Stimulated activated CD8-positive, alpha-beta memory T cell treated with anti-CD3 and anti-CD28 coated beads, Interleukin-4, amount 100 ng/mL, for 48 hours (primary cell): ENCODE measurements around the gene DTNBP1.

ENCODE experiments used
- DNase-seq: peaks from one replicate; pipeline ENCODE4 v3.0.0-alpha.2; 2020

Gene DTNBP1

DNA sequence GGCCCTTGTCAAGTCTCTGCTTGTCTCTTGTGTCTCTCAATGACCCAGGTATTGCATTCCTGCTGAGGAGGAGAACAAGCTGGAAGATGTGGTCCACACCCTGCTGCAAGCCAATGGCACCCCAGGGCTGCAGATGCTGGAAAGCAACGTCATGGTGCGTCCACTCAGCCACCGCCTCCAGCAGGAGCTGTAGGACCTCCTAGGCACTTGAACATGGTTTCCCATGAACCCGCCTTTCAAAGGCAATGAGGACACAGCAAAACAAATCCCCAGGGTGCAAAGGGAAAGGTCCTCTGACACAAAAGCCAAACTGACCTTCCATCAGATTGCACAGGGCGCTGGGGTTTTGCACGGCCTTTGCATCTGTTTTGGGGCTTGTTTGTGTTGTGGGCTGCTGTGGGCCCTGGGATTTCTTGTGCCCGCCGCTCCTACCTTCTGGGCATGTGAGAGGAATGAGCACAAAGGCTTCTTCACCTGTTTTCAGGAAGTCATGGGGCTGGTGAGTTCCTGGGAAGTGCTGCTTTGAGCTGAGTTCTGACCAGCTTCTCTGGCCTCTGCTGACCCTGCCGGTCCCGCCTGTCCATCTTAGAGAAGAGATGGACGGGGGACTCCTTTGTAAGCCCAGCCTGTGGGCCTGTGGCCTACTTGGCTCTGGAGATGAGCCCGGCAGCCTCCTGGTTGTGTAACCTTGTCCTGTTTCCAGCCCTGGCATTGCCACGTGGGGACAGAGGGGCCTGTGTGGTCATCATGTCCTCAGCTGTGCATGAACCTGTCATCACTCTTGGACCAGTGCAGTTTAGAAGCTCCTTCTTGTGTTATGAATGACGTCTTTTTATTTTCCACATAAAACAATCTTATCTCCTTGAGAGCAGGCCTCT, 151.3 kb downstream of the DTNBP1 start:
- DNase-seq = no peak

DNA sequence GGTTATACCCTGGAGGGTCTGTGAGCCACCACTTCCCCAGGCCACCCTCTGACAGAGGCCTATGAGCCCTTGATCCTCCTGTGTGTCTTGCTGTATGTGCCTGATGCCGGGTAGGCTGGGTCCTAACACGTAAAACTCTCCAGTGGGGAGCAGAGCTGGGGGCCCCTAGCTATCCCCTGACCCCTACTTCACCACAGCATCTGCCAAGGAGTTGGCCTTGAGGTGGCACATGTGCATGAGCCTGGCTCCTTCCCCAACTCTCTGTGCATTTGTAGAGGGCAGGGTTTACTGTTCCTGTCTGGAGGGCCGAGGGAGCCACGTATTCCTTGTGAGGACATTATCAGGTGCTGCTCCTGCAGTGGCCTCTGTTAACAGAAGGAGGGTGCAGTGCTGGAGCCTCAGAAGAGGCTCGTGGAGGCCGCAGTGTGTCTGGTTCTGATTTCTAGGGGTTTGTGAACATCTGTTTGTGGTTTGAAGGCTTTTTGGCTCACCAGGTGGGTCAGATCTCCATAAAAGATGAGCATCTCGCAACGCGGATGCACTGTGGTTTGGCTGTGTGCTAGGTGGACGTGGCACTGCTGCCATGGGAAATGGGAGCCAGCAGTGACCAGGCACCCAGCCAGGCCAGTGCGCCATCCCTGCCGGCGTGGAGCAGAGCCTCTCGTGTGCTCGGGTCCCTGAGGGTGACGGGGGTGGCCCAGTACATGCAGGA, 152.1 kb downstream of the DTNBP1 start:
- DNase-seq = no peak

DNA sequence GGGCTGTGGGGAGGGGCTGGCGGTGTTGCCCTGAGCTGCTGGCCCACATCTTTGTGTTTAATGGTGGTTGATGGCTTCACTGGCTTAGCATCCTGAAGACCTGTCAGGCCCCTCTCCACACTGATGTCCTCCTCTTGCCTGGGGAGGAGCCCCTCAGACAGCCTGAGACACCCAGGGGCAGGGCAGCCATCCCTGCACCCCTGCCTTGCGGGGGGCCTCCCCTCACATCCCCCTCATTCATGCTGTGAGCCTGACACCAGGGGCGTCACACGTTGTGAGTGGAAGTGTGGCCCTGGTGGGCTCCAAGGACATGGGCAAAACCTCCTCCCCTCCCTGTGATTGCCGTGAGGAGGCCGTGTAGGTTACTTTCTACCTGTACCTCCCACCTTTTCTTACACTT, 152.7 kb downstream of the DTNBP1 start:
- DNase-seq = no peak

DNA sequence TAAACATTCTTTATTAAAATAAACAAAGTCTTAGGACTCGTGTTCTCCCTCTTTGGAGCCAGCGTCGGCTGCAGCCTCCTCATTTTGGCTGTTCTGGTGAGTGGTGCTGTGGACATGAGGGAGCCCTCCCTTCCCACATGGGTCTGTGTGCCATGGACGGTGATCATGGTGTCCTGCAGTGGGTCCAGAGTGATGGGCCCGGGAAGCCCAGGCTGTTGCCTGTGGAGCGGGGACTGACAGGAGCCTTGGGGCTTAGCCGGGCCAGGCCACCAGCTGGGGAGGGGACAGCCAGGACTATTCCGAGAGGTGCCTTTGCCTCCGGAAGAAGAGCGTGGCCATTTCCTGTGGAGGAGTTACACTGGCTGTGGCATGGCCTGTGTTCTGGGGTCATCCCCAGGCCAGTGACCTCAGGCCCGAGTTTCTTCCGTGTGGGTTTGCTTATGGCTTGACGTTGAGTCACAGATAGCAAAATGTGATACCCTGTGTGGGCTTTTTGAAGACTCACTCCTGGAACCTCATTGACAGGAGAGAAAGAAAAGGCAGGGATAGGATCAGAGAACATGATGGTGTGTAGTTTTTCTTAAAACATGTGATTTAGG, 153.4 kb downstream of the DTNBP1 start:
- no peak for DNase-seq

DNA sequence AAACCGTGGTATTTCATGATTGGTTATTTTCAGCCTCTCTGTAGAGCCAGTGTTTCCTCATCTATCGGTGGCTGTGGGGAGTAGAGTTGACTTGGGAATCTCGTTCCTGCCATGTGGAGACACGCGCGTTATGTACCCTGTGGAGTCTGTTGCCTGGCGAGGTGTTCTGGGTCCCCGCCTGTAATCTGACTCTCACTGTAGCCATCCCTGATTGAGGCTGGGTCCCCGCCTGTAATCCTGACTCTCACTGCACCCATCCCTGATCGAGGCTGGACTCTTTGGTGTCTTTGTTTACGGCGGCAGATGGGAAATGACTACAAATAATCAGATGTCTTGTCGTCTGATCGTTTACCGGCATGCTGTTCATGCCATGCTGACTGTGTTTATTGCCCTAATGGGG, 153.9 kb downstream of the DTNBP1 start:
- DNase-seq = no peak

DNA sequence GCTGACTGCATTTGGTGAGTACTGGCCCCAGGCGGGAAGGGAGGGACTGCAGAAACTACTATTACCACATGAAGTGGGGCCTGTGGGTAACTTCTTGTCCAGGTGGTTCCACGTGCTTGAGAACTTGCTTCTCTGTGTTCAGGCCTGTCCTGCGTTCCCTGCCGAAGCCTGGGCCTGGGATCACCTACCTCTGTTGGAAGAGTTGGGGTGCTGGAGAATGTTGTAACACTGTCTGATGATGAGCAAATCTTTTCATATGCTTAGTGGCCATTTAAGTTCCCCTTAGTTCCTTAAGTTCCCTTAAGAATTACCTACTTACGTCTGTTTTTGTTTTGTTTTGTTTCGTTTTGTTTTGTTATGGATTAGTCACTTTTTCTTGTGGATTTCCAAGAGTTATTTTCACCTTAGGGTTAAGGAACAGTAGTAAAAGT, 154.4 kb downstream of the DTNBP1 start:
- no peak for DNase-seq

DNA sequence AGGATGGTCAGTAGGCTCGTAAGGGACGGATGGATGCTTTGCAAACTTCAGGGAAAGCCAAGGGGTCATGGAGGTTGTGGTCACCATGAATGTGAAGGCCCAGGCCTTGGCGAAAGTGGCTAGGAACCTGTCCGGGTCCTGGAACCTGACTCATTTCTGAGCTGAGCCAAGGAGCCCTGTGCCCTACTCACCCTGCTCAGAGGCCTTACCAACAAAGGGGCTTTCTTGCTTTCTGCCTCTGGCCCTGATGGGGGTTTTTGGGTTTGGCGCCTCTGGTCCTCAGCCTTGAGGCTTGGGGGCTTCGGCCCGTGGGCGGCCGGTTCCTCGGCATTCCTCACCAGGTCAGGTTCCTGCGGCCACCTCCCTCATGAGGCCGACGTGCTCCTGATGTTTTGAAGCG, 155.1 kb downstream of the DTNBP1 start:
- DNase-seq = no peak

DNA sequence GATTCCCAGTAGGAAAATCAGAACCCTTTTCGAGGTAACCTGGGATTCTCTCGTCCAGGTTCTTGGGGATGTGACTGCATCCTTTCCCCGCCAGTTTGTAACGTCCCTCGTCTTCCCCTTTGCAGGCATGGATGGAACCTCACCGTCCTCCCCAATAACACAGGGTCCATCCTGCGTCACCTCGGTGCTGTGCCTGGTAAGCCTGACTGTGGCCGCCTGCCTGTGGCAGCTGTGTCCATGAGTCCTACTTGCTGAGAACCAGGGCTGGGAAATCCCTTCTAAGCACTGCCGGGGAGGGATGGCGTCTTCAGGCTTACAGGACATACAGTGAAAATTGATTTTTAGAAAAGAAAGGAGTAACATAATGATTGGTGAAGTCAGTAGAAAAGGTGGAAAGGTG, 155.6 kb downstream of the DTNBP1 start:
- no peak for DNase-seq

DNA sequence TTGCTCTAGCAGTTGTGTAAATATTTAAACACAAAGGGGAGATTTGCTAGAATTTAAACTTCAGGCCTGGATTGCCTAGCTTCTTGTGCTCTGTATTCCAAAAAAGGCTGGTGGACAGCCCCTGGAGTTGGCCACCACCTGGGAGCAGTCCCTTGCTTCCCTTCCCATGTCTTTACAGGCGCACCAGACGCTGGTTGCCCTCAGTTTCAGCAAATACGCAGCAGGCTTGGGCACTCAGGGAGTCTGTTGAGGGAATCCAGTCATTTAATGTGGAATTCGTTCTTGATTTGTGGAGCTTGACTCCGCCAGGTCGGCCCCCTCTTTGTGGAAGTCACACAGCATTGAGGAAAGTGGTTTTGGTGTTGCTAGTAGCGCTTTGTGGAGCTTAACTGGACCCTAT, 156.8 kb downstream of the DTNBP1 start:
- DNase-seq = no peak

DNA sequence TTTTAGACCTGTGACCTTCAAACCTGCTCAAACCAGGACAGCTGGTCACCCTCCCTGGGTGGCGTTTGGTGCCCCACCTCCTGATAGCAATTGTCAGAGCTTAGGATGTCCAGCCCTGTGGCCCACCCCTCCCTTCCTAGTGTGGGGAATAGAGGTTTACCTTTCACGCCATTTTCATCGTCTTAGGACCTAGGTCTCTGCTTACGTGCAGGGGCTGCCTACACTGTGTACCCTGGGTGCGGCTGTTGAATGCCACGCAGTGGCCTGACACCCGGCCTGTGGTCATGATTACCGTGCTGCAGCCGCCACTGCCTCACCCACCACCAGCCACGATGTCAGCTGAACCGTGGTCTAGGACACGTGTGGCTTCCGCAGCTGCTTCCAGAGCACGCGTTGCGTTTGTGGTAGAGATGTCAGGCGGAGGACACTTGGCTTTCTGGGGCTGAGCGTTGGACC, 157.3 kb downstream of the DTNBP1 start:
- no peak for DNase-seq

DNA sequence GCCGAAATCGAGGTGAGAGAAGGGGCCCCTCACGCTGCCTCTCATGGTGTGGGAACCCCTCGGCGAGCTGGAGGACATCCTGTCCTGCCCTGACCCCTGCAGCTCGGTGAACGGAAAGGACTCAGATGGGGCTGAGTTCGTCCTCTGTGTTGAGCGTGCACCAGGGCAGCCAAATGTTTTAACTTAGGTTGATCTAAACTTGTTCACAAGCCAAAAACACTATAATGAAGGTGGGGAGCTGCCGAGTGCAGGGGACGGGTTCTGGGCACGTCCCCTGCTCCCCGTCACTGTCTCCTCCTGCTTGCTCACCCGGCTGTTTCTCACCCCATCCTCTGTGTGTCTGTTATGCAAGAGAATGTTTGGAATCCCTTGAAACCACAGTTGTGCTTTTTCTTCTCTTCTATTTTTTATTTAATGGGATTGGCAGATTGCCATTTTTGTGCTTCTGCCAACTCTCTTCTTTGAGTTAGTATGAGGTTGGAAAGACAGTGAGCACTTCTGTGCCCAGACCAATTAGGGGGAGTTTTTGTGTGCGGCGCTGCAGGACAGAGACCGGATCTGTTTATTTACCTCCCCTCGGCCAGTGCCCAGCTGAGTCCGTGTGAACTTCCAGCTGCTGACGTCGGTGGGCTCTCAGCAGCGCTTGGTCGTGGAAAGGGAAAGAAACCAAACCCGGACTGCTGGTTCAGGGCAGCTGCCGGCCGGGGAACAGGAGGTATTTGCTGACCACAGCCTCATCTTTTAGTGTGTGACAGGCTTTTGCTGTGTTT, 158.1 kb downstream of the DTNBP1 start:
- no peak for DNase-seq

DNA sequence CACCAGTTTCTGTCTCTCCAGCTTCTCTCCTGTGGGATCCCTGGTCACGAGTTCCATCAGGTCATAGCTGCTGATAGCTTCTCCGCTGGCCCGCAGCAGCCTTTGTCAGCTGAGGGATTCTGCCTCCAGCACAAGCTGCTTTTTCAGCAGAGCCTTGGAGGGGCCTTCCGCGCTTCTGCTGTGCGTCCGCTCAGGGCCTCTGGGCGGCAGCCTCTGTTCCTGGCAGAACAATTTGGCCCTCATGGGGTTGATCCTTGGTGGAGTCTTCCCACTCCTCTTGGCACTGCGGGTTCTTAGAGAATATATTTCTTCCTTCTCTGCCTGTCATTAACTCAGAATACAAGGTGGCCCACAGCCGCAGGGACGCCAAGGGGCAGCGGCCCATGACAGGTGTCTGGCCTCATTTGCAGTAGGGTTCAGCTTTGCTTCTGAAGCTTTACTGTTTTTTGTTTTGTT, 158.8 kb downstream of the DTNBP1 start:
- DNase-seq = no peak

DNA sequence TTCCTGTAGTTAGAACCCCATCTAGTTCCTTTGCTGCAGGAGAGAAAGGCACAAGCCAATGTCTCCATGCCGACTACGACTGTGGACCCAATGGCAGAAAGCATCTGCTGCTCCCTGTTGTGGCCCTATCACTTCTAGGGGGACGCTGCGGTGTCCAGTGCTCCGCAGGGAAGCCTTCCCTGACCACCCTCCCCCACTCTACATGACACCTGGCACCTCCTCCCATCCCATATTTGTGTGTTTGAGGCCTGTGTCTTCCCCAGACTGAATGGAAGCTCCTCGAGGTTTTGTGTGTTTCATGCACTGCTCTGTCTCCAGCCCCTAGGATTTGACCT, 159.5 kb downstream of the DTNBP1 start:
- no peak for DNase-seq

DNA sequence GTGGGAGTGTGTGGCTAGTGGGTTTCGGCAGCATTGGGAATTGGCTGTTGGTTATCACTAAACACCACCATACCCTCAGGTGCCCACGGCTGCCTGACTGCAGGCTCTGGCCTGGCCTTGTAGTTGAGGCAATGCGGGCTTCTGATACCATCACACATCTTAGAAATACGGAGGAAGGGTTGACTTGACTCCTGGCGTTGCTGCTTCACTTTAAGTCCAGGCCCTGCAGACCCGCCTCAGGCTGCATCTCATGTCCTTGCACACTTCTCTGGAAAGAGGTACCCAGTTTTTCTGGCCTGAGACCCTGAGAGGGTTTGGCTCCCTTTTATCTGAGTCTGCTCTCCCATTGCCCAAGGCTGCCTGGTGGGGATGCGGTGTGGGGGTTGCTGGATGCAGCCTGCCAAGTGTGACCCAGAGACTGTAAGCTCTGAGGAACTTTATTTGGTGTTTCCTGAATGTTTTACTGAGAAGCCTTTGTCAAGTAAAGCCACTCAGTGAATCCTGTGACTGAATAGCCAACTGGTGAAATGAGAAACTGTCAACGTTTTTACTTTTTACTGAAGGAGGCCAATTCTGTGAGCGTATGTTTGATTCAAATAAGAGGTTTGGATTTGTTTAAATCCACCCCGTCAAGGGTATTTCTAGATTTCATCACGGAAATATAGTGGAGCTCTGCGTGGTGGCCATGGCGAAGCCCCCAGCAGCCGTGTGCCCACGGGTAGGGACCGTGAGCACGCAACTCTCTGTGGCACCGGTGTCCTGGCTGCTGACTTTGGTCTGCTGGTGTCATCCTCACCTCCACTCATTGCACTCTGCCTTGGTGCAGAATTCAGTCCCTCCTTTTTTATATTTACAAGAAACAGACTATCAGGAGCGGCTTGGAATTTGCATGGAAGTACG, 160.1 kb downstream of the DTNBP1 start:
- DNase-seq = no peak

DNA sequence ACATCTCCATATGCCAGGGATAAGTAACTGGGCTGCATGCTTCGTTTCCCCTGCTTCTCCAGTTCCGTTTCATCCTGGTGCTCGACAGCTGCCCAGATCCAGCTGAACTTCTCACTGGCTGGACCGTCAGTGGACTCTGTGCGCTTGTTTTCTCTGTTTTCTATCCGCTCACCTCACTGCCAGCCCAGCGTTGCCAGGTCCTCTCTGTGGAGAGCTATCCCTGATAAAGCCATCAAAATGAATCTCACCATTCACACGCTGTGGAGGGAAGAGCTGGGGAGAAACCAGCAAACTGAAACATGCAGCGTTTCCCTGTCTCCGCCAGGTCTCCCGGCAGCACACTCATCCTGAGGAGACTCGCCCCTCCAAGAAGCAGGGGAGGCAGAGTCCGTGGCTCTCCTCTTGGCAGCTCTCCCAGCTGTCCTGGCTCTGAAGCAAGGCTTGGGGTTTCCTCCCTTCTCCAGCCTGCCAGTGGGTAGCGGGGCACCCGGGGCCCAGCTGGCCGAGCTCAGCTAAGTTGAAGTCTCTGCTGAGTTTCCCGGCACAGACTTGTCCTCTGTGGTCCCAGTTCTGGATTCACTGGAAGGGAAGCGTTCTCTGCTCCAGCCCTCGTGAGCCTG, 160.9 kb downstream of the DTNBP1 start:
- no peak for DNase-seq

DNA sequence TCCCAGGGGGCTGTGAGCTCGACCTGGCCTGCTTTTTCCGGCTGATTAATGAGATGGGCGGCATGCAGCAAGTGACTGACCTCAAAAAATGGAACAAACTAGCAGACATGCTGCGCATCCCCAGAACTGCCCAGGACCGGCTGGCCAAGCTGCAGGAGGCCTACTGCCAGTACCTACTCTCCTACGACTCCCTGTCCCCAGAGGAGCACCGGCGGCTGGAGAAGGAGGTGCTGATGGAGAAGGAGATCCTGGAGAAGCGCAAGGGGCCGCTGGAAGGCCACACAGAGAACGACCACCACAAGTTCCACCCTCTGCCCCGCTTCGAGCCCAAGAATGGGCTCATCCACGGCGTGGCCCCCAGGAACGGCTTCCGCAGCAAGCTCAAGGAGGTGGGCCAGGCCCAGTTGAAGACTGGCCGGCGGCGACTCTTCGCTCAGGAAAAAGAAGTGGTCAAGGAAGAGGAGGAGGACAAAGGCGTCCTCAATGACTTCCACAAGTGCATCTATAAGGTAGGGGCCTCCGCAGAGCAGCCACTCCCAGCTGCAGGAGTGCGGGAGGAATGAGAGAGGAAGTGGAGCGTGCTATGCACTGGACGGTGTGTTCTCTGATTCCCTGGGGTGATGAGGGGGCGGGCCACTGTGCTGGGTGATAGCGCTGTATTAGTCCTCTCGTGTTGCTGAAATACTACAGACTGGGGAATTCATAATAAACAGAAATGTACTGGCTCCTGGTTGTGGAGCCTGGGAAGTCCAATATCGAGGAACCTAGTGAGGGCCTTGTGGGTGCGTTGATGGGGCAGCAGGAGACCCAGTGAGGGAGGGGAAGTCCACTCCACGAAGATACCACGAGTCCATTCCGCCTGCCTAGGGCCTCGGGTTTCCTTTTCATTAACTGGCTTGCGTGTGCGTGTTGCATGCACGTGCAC, 161.7 kb downstream of the DTNBP1 start:
- no peak for DNase-seq

DNA sequence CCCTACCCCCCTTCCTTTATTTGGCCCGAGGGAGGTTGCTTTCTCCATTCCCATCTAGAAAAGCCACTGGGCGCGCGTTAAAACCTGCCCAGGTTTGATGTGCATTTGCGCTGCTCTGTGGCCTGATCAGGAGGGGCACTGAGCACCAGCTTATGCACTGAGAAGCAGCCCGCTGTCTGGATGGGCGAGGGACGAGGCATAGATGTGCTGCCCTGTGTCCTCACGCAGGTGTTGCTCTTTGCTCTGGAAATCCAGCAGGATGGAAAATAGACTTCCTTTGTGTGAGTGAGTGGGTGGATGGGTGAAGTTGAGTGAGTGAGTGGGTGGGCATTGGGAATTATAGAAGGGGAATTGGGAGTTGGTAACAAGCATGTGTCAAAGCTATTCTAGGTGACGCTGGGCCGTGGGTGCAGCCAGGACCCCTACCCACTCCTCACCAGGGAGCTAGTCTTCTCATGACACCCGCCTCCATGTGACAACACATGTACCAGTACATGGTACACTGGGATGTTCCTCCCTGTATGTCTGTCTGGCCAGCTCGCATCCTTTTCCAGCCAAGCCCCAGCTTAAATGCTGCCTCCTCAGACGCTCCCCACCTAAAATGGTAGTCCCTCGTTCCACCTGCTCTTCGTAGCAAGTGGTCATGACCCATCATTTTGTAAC, 162.6 kb downstream of the DTNBP1 start:
- DNase-seq = no peak

DNA sequence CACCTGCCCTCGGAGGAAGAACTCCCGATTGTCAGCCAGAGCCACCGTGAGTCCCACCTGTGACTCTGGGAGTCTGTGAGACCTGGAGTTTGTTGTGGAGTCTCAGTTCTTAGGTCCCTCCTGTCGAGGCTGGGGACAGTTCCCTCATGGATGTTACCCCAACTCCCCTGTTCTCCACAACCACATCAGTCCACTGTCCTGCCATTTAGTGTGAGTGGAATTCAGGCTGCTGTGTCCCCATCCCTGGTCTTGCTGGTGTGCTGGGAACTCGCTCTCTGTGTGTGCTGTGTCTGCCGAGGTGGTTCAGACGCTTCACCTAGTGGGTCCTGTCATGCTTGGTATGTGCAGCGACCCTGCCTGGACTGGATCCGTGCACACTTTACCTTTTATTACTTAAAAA, 163.2 kb downstream of the DTNBP1 start:
- DNase-seq = no peak

DNA sequence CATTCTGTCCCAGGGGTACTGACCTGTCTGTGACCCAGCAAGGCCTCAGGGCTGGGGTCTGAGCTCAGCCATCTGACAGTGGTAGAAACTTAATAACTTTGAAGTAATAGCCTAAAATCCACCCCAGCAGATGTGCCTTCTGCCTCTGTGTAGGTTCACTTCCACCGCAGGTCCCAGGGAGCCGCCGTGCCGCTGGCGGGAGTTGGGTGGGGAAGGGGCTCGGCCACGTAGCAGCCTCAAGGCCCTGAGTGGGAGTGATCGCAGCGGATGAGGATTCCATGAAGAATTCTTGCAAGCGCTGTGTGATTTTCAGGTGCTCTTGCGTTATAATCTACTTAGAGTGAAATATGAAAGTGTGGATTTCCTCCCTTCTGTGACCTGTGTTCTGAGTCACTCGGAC, 163.7 kb downstream of the DTNBP1 start:
- no peak for DNase-seq

DNA sequence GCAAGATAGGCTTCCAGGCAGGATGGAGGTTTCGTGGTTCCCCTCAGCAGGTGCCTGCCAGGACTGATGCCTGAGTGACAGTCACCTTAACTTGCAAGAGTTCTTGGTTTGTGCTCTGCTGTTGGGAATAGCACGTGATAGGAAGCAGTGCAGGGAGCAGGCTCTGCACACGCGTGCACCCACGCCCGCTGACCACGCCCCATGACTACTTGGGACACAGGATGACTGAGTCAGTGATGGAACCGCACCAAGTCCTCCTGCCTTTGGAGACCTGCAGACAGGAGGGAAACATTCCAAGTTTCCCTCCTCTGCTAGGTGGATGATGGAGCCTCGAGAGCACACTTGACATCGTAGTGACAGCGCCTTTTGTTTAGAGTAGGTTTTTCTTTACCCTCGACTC, 164.2 kb downstream of the DTNBP1 start:
- no peak for DNase-seq
